ENCODE data around the gene LIMS2. TPM values are rescaled to one million over a fixed set of nuclear protein-coding genes. Genes with fewer than 3 reads are reported as not detected.

The LIMS2 gene
- polyA plus RNA-seq, 2 donors, result 32.4 to 58.4 TPM

DNA sequence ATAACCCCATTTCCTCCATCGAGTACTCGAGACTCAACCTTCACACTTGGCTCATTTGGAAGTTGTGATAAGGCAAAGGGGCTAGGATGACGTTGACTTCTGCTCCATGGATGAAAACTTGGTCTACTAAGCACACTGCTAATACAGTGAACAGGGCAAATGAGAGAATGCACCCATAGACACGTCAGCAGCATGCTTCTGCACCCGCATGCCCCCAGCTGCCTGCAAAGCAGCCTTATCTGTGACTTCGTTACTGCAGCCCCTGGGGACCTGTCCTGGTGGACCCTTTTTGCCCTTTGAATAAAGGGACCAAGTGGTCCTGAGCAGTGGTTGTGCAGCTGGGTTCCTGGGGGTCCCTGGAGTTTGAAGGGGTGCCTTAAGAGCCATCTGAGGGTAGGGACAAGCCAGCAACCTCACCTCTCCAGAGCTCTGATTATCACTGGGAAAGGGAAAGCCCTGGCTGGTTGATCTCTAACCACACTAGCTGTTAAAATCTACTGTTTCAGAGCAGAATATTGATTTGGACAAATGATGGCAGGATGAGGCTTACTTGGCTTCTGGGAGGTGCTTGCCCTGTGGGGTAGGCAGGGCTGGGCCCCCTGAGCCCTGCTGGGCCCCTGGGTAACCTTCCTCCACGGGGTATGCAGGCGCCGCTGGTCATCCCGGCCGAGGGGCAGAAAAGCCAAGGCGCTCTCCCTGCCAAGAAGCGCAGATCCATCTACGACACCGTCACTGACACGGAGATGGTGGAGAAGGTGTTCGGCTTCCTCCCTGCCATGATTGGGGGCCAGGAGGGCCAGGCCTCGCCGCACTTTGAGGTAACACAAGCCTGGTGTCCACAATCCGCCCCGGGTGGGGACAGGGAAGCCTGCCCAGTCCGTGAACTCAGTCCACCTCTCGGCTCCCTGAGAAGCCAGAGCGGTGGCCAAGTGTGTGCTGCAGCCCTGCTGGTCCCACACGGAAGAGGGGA lies 67.0 kb downstream of the LIMS2 start:
- no peaks in the 10 kb centered on the region for H3K27me3 ChIP-seq (ENCODE audit: control insufficient read depth in 1 of 2, insufficient read depth in 2 of 2, low read length in 2 of 2)
- H3K4me3 ChIP-seq (ENCODE audit: low read depth in 1 of 2, low read length in 2 of 2), result no peak overlapping the region
- H3K27ac ChIP-seq (ENCODE audit: low read depth in 2 of 2, low read length in 1 of 2), result no peak overlapping the region
- H3K4me1 ChIP-seq (ENCODE audit: control insufficient read depth in 2 of 2, insufficient read depth in 2 of 2, low read length in 1 of 2), result no peaks in the 10 kb centered on the region
- WGBS, 2 donors, result 85 to 86% methylated on average over 25 of the region's 25 CpGs
- H3K9me3 ChIP-seq (ENCODE audit: control insufficient read depth in 2 of 2, insufficient read depth in 1 of 2, low read depth in 1 of 2, low read length in 1 of 2), result peaks cover 3 to 9% of the 10 kb centered on the region in 2 donors
- H3K36me3 ChIP-seq (ENCODE audit: control insufficient read depth in 2 of 2, insufficient read depth in 2 of 2, low read length in 1 of 2), result no peaks in the 10 kb centered on the region

DNA sequence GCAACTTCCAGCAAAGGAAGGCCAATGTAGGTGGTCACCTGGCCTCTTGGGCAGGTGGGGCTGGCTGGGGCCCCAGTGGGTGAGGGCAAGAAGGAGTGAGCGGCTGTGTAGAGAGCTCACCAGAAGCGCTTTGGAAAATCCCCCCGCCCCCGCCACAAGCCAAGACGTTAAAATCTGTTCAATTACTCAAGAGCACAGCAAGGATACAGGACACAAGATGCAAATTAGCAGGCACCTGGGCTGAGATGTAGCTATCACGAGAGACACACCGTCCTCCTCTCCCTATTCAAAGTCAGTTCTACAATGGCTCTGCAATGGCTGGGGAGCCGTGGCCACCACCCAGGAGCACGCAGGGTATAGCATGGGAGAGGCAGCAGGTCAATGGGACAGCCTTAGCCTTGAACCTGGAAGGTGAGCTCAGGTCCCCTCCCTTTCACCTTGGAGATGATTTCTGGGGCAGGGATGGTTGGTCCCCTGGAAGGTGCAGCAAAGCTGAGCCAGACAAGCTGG lies 67.9 kb downstream of the LIMS2 start:
- Histone ChIP-seq H3K36me3 (ENCODE audit: control insufficient read depth in 2 of 2, insufficient read depth in 2 of 2, low read length in 1 of 2) (no peaks in the 10 kb centered on the region), H3K4me3 (ENCODE audit: low read depth in 1 of 2, low read length in 2 of 2) (no peak overlapping the region), H3K9me3 (ENCODE audit: control insufficient read depth in 2 of 2, insufficient read depth in 1 of 2, low read depth in 1 of 2, low read length in 1 of 2) (peaks cover 3 to 7% of the 10 kb centered on the region in 2 donors), H3K27me3 (ENCODE audit: control insufficient read depth in 1 of 2, insufficient read depth in 2 of 2, low read length in 2 of 2) (no peaks in the 10 kb centered on the region), H3K4me1 (ENCODE audit: control insufficient read depth in 2 of 2, insufficient read depth in 2 of 2, low read length in 1 of 2) (no peaks in the 10 kb centered on the region), H3K27ac (ENCODE audit: low read depth in 2 of 2, low read length in 1 of 2) (no peak overlapping the region)
- WGBS, 2 donors, result 93 to 94% methylated on average over 9 of the region's 9 CpGs

DNA sequence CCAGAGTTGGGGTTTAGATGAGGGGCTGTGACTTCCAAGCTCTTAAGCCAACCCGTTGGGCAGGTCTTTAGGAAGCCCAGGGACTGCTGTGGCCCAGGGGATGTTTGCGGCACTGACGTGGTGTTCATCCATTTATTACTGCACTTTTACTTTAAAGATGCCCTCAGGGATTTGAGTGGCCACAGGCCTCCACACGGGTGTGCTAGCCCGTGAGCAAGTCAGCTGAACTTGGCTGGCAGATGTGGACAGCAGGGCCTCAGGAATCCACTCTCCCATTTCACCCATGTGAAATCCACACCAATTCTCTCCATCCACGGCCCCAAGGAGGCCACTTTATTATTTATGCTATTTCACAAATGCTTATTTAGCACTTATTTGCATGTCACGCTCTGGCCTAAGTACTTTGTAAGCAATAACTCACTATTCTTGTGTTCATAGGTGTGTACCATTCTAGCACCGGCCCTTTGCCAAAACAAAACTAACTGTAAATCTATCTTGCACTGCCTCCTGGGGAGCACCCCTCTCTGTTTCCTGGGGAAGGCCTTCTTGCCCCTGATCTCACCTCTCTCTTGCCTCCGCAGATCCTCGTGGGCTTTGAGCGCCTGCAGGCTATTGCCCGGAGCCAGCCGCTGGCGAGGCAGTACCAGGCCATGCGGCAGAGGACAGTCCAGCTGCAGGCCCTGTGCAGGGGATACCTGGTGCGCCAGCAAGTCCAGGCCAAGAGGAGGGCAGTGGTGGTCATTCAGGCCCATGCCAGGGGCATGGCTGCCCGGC lies 68.5 kb downstream of the LIMS2 start:
- Histone ChIP-seq H3K27ac (ENCODE audit: low read depth in 2 of 2, low read length in 1 of 2) (no peak overlapping the region), H3K9me3 (ENCODE audit: control insufficient read depth in 2 of 2, insufficient read depth in 1 of 2, low read depth in 1 of 2, low read length in 1 of 2) (peaks cover 3% of the 10 kb centered on the region in 2 donors), H3K4me3 (ENCODE audit: low read depth in 1 of 2, low read length in 2 of 2) (no peak overlapping the region), H3K4me1 (ENCODE audit: control insufficient read depth in 2 of 2, insufficient read depth in 2 of 2, low read length in 1 of 2) (no peaks in the 10 kb centered on the region), H3K27me3 (ENCODE audit: control insufficient read depth in 1 of 2, insufficient read depth in 2 of 2, low read length in 2 of 2) (no peaks in the 10 kb centered on the region), H3K36me3 (ENCODE audit: control insufficient read depth in 2 of 2, insufficient read depth in 2 of 2, low read length in 1 of 2) (no peaks in the 10 kb centered on the region)
- 87 to 88% methylated on average over 17 of the region's 17 CpGs for WGBS, 2 donors

DNA sequence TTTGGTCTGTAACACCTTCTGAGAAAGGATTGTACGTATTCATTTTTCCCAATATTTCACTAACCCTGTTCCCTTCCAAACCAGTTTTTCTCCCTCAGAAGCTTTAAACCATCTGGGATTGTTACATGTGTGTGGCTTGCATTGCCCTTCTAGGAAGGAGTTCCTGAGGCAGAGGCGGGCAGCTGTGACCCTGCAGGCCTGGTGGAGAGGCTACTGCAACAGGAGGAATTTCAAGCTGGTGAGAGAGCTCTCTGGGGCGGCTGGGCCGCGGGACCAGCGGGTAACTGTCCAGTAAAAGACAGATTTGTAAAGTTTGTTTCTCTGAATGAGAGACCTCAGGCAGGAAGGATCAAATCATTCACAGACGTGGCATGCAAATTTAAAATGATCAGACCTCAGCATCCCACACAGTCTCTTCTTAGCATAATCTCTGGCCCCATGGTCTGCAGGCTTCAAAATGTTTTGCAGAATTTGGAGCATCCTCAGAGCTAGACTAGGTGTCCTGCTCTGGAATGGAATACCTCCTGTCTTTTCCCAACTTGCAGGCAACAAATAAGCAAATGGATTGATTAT lies 69.6 kb downstream of the LIMS2 start:
- Histone ChIP-seq H3K4me3 (ENCODE audit: low read depth in 1 of 2, low read length in 2 of 2) (no peak overlapping the region), H3K9me3 (ENCODE audit: control insufficient read depth in 2 of 2, insufficient read depth in 1 of 2, low read depth in 1 of 2, low read length in 1 of 2) (no peaks in the 10 kb centered on the region), H3K27ac (ENCODE audit: low read depth in 2 of 2, low read length in 1 of 2) (no peak overlapping the region), H3K27me3 (ENCODE audit: control insufficient read depth in 1 of 2, insufficient read depth in 2 of 2, low read length in 2 of 2) (no peaks in the 10 kb centered on the region), H3K36me3 (ENCODE audit: control insufficient read depth in 2 of 2, insufficient read depth in 2 of 2, low read length in 1 of 2) (no peaks in the 10 kb centered on the region), H3K4me1 (ENCODE audit: control insufficient read depth in 2 of 2, insufficient read depth in 2 of 2, low read length in 1 of 2) (no peaks in the 10 kb centered on the region)
- WGBS, 2 donors, result 79 to 82% methylated on average over 7 of the region's 7 CpGs

DNA sequence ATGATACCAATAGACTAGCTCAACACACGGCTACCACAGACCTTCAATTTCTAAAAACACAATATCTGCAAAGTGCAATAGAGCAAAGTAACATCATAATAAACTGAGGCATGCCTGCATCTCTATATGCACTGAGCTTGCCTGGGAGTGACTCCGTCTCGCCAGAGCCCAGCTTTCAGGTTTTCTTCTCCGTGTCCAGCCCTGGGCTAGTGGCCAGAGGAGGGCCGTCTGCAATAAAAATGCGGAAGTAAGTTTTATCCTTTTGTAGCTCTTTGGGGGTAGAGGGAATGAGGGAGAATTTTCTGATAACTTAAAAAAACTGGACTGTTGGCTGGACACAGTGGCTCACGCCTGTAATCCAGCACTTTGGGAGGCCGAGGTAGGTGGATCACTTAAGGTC lies 70.3 kb downstream of the LIMS2 start:
- H3K27me3 ChIP-seq (ENCODE audit: control insufficient read depth in 1 of 2, insufficient read depth in 2 of 2, low read length in 2 of 2), result no peaks in the 10 kb centered on the region

DNA sequence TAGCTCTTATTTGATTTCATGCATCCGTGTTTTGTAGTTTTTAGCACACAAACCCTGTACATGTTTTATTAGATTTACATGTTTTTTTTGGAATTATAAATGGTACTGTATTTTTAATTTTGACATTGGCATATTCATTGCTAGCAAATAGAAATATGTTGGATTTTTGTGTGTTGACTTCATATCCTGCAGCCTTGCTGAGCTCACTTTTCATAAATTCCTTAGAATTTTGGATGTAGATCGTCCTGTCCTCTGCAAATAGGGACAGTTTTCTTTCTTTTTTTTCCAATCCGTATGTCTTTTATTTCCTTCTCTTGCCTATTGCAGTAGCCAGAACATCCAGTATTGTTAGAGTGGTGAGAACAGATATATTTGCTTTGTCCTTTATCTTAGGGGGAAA lies 76.1 kb downstream of the LIMS2 start:
- Histone ChIP-seq H3K36me3 (ENCODE audit: control insufficient read depth in 2 of 2, insufficient read depth in 2 of 2, low read length in 1 of 2) (no peaks in the 10 kb centered on the region), H3K4me3 (ENCODE audit: low read depth in 1 of 2, low read length in 2 of 2) (no peak overlapping the region), H3K27ac (ENCODE audit: low read depth in 2 of 2, low read length in 1 of 2) (no peak overlapping the region), H3K27me3 (ENCODE audit: control insufficient read depth in 1 of 2, insufficient read depth in 2 of 2, low read length in 2 of 2) (no peaks in the 10 kb centered on the region), H3K4me1 (ENCODE audit: control insufficient read depth in 2 of 2, insufficient read depth in 2 of 2, low read length in 1 of 2) (no peaks in the 10 kb centered on the region), H3K9me3 (ENCODE audit: control insufficient read depth in 2 of 2, insufficient read depth in 1 of 2, low read depth in 1 of 2, low read length in 1 of 2) (no peaks in the 10 kb centered on the region)
- WGBS, 2 donors, result 73 to 85% methylated on average over 3 of the region's 3 CpGs

More for the DNA sequence above, 70.3 kb downstream of the LIMS2 start:
- Histone ChIP-seq H3K4me3 (ENCODE audit: low read depth in 1 of 2, low read length in 2 of 2) (no peak overlapping the region), H3K4me1 (ENCODE audit: control insufficient read depth in 2 of 2, insufficient read depth in 2 of 2, low read length in 1 of 2) (no peaks in the 10 kb centered on the region), H3K36me3 (ENCODE audit: control insufficient read depth in 2 of 2, insufficient read depth in 2 of 2, low read length in 1 of 2) (no peaks in the 10 kb centered on the region), H3K27ac (ENCODE audit: low read depth in 2 of 2, low read length in 1 of 2) (no peak overlapping the region), H3K9me3 (ENCODE audit: control insufficient read depth in 2 of 2, insufficient read depth in 1 of 2, low read depth in 1 of 2, low read length in 1 of 2) (no peaks in the 10 kb centered on the region)
- 92 to 93% methylated on average over 8 of the region's 8 CpGs for WGBS, 2 donors

DNA sequence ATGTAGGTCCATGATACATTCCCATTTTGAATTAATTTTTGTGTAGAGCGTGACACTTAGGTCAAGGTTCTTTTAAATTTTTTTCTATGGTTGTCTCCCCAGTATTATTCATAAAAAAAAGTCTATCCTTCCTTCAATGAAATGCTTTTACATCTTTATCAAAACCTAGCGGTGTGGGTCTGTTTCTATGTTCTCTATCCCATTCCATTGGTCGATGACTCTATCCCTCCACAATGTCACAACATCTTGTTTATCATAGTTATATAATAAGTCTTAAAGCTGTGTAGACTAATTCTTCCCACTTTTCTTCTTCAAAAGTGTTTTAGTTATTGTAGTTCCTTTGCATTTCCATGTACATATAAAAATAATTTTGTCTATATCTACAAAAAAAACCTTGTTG lies 76.6 kb downstream of the LIMS2 start:
- no peak overlapping the region for H3K27ac ChIP-seq (ENCODE audit: low read depth in 2 of 2, low read length in 1 of 2)
- 82 to 94% methylated on average over 3 of the region's 3 CpGs for WGBS, 2 donors
- H3K4me1 ChIP-seq (ENCODE audit: control insufficient read depth in 2 of 2, insufficient read depth in 2 of 2, low read length in 1 of 2), result no peaks in the 10 kb centered on the region
- H3K27me3 ChIP-seq (ENCODE audit: control insufficient read depth in 1 of 2, insufficient read depth in 2 of 2, low read length in 2 of 2), result no peaks in the 10 kb centered on the region
- no peaks in the 10 kb centered on the region for H3K36me3 ChIP-seq (ENCODE audit: control insufficient read depth in 2 of 2, insufficient read depth in 2 of 2, low read length in 1 of 2)
- H3K4me3 ChIP-seq (ENCODE audit: low read depth in 1 of 2, low read length in 2 of 2), result no peak overlapping the region
- no peaks in the 10 kb centered on the region for H3K9me3 ChIP-seq (ENCODE audit: control insufficient read depth in 2 of 2, insufficient read depth in 1 of 2, low read depth in 1 of 2, low read length in 1 of 2)

DNA sequence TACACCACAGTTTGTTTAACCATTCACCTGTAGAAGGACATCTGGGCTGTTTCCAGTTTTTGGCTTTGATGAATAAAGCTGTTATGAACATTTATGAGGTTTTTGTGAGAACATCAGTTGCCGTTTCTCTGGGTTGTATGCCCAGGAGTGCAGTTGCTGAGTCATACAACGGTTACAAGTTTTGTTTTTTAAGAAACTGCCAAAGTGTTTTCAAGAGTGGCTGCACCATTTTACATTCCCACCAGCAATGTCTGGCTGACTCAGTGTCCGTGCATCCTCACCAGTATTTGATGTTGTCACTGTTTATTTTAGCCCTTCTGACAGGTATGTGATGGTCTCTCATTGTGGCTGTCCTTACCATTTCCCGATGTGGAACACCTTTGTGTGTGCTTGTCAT lies 77.3 kb downstream of the LIMS2 start:
- Histone ChIP-seq H3K27me3 (ENCODE audit: control insufficient read depth in 1 of 2, insufficient read depth in 2 of 2, low read length in 2 of 2) (no peaks in the 10 kb centered on the region), H3K4me1 (ENCODE audit: control insufficient read depth in 2 of 2, insufficient read depth in 2 of 2, low read length in 1 of 2) (no peaks in the 10 kb centered on the region), H3K9me3 (ENCODE audit: control insufficient read depth in 2 of 2, insufficient read depth in 1 of 2, low read depth in 1 of 2, low read length in 1 of 2) (no peaks in the 10 kb centered on the region), H3K4me3 (ENCODE audit: low read depth in 1 of 2, low read length in 2 of 2) (no peak overlapping the region), H3K27ac (ENCODE audit: low read depth in 2 of 2, low read length in 1 of 2) (no peak overlapping the region), H3K36me3 (ENCODE audit: control insufficient read depth in 2 of 2, insufficient read depth in 2 of 2, low read length in 1 of 2) (no peaks in the 10 kb centered on the region)
- 50 to 59% methylated on average over 4 of the region's 4 CpGs for WGBS, 2 donors
